Neural progenitor cell (in vitro differentiated cells): Measurements from ENCODE around the gene PPFIBP1. TPM values are rescaled to one million over a fixed set of nuclear protein-coding genes. Genes with fewer than 3 reads are reported as not detected.

Experiments used
- DNase-seq: peaks from one replicate; pipeline ENCODE4 v3.0.0-alpha.2; 2016; ENCODE audit warnings: low spot score
- H2AFZ ChIP-seq: fragments of 200-600 bp; sonication (generic); replicated peaks from 2 replicates; pipeline ENCODE4 v1.6.1; 2016; ENCODE audit warnings: antibody characterized with exemption
- H3F3A ChIP-seq: fragments of 200-600 bp; sonication (generic); 2 replicates; pipeline ENCODE4 v1.6.1; 2016; ENCODE audit warnings: antibody characterized with exemption, low read depth
- H3K27ac ChIP-seq: fragments of 200-600 bp; sonication (generic); 2 replicates; pipeline ENCODE4 v1.5.1; 2016; ENCODE audit warnings: mild to moderate bottlenecking
- H3K27me3 ChIP-seq: fragments of 200-600 bp; sonication (generic); 2 replicates; pipeline ENCODE4 v1.6.1; 2016; ENCODE audit warnings: mild to moderate bottlenecking, moderate library complexity
- H3K36me3 ChIP-seq: fragments of 200-600 bp; sonication (generic); 2 replicates; pipeline ENCODE4 v1.5.1; 2016
- H3K4me1 ChIP-seq: fragments of 200-600 bp; sonication (generic); 2 replicates; pipeline ENCODE4 v1.6.1; 2016; ENCODE audit warnings: mixed run types
- H3K4me2 ChIP-seq: fragments of 200-600 bp; sonication (generic); 2 replicates; pipeline ENCODE4 v1.6.1; 2016
- H3K4me3 ChIP-seq: fragments of 200-600 bp; sonication (generic); 2 replicates; pipeline ENCODE4 v1.5.1; 2016
- H3K79me2 ChIP-seq: fragments of 200-600 bp; sonication (generic); 2 replicates; pipeline ENCODE4 v1.6.1; 2016; ENCODE audit warnings: low read depth
- H3K9ac ChIP-seq: fragments of 200-600 bp; sonication (generic); 2 replicates; pipeline ENCODE4 v1.6.1; 2016
- H3K9me3 ChIP-seq: fragments of 200-600 bp; sonication (generic); 2 replicates; pipeline ENCODE4 v1.5.1; 2016; ENCODE audit warnings: low read depth
- H4K20me1 ChIP-seq: fragments of 200-600 bp; sonication (generic); 2 replicates; pipeline ENCODE4 v1.6.1; 2016; ENCODE audit warnings: low read depth
- H3K27ac Mint-ChIP-seq: 3 replicates; pipeline ENCODE4 v1.8.0; 2021; ENCODE audit warnings: mixed read lengths
- H3K27me3 Mint-ChIP-seq: 2 replicates; pipeline ENCODE4 v1.8.0; 2022; ENCODE audit warnings: low read depth, mild to moderate bottlenecking, inconsistent platforms, moderate library complexity, mixed read lengths; ENCODE audit not compliant: insufficient read depth
- H3K36me3 Mint-ChIP-seq: 3 replicates; pipeline ENCODE4 v1.8.0; 2021; ENCODE audit warnings: mixed read lengths
- H3K4me1 Mint-ChIP-seq: 3 replicates; pipeline ENCODE4 v1.8.0; 2021; ENCODE audit warnings: mixed read lengths
- H3K4me3 Mint-ChIP-seq: 3 replicates; pipeline ENCODE4 v1.8.0; 2021; ENCODE audit warnings: mild to moderate bottlenecking, moderate library complexity, mixed read lengths
- H3K9me3 Mint-ChIP-seq: 3 replicates; pipeline ENCODE4 v1.8.0; 2020; ENCODE audit warnings: mixed read lengths
- EZH2 ChIP-seq: fragments of 200-600 bp; sonication (generic); IDR thresholded peaks from 2 replicates; pipeline ENCODE4 v1.6.1; 2017; ENCODE audit warnings: antibody characterized with exemption, mild to moderate bottlenecking, moderate library complexity
- EZH2phosphoT487 ChIP-seq: fragments of 200-600 bp; sonication (generic); IDR thresholded peaks from 2 replicates; pipeline ENCODE4 v1.6.1; 2017; ENCODE audit warnings: antibody characterized with exemption
- total RNA-seq: library from RNA; depleted of rRNA; stranded (reverse); fragments of >200 nt; gene quantifications from 2 replicates; pipeline ENCODE4 v1.2.3, GENCODE V29; 2015; ENCODE audit warnings: low replicate concordance
- TF ChIP-seq, protein P1 (sequence below): fragments of 200-600 bp; sonication (generic); IDR thresholded peaks from 2 replicates; pipeline ENCODE4 v1.5.1; 2017; ENCODE audit warnings: antibody characterized with exemption, mild to moderate bottlenecking

Gene PPFIBP1
- total RNA-seq, 1 donor from 2014 or later, result 61.7 TPM

DNA sequence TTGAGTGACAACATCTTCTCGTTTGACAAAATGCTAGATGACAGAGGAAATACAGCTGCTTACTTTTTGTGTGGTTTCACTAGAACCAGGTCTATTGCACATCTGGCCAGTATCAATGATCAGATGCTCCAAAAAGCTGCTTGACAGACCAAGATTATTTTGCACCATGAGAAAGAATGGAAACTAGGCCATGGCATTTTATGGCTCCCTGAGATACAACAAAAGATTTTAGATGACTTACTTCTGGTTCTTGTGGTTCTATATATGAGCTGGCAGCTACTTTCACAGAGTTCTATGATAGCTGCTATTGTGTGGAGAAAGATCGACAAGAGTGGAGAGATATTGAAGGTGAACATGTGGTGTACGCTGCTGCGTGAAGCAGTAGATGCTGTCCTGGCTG is 25.9 kb upstream of the PPFIBP1 start:
- H3K4me2 ChIP-seq, result no peak overlapping the region
- H3F3A ChIP-seq, result no peaks in the 10 kb centered on the region
- Mint-ChIP-seq H3K27me3 (peaks cover 3% of the 10 kb centered on the region), H3K9me3 (no peaks in the 10 kb centered on the region), H3K4me1 (no peaks in the 10 kb centered on the region), H3K36me3 (no peaks in the 10 kb centered on the region), H3K27ac (no peak overlapping the region), H3K4me3 (no peak overlapping the region)
- H2AFZ ChIP-seq, result no peak overlapping the region
- no peak overlapping the region for H3K9ac ChIP-seq
- H3K79me2 ChIP-seq, result no peaks in the 10 kb centered on the region
- H3K36me3 ChIP-seq, result no peaks in the 10 kb centered on the region
- H4K20me1 ChIP-seq, result no peaks in the 10 kb centered on the region
- TF ChIP-seq EZH2phosphoT487, result no peak
- TF ChIP-seq, protein P1, sequence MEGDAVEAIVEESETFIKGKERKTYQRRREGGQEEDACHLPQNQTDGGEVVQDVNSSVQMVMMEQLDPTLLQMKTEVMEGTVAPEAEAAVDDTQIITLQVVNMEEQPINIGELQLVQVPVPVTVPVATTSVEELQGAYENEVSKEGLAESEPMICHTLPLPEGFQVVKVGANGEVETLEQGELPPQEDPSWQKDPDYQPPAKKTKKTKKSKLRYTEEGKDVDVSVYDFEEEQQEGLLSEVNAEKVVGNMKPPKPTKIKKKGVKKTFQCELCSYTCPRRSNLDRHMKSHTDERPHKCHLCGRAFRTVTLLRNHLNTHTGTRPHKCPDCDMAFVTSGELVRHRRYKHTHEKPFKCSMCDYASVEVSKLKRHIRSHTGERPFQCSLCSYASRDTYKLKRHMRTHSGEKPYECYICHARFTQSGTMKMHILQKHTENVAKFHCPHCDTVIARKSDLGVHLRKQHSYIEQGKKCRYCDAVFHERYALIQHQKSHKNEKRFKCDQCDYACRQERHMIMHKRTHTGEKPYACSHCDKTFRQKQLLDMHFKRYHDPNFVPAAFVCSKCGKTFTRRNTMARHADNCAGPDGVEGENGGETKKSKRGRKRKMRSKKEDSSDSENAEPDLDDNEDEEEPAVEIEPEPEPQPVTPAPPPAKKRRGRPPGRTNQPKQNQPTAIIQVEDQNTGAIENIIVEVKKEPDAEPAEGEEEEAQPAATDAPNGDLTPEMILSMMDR, result no peak
- TF ChIP-seq EZH2, result no peak
- H3K9me3 ChIP-seq, result no peaks in the 10 kb centered on the region
- no peak overlapping the region for H3K27ac ChIP-seq
- no peaks in the 10 kb centered on the region for H3K4me1 ChIP-seq
- H3K4me3 ChIP-seq, result no peak overlapping the region
- DNase-seq, result no peak
- H3K27me3 ChIP-seq, result no peaks in the 10 kb centered on the region

DNA sequence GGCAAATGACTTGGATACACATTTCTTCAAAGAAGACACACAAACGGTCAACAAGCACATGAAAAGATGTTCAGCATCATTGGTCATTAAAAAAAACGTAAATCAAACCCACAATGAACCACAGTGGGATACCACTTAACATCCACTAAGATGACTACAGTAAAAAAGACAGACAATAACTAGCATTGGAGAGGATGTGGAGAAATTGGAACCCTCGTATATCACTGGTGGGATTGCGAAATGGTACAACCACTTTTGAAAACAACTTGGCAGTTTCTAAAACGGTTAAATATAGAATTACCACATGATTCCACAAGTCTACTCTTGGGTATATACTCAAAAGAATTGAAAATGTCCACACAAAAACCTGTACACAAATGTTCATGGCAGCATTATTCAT is 25.2 kb upstream of the PPFIBP1 start:
- Histone ChIP-seq H3K9me3 (no peaks in the 10 kb centered on the region), H3K36me3 (no peaks in the 10 kb centered on the region), H4K20me1 (no peaks in the 10 kb centered on the region), H3F3A (no peaks in the 10 kb centered on the region), H3K27ac (no peak overlapping the region), H3K4me3 (no peak overlapping the region), H3K9ac (no peak overlapping the region), H3K4me1 (no peaks in the 10 kb centered on the region), H3K27me3 (no peaks in the 10 kb centered on the region), H3K79me2 (no peaks in the 10 kb centered on the region), H2AFZ (no peak overlapping the region), H3K4me2 (no peak overlapping the region)
- Mint-ChIP-seq H3K4me3 (no peak overlapping the region), H3K36me3 (no peaks in the 10 kb centered on the region), H3K27me3 (peaks cover 3% of the 10 kb centered on the region), H3K27ac (no peak overlapping the region), H3K4me1 (no peaks in the 10 kb centered on the region), H3K9me3 (no peaks in the 10 kb centered on the region)
- no peak for DNase-seq
- TF ChIP-seq EZH2phosphoT487, result no peak
- TF ChIP-seq, protein P1, result no peak
- no peak for TF ChIP-seq EZH2

DNA sequence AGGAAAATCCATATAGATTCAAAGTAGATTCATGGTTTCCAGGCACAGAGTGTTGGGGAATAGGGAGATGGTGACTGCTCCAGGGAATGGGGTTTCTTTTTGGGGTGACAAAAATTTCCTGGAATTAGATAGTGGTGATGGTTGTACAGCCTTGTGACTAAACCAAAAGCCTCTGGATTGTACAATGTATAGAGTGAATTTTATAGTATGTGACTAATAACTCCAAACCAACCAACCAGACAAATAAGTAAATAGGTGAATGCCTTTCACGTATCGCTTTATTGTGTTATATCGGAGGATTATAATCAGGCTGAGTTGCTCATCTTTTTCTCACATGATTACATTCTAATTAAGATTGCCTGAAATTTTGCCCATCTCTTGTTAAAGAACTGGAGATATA is 24.6 kb upstream of the PPFIBP1 start:
- H3K27ac Mint-ChIP-seq, result no peak overlapping the region
- H3K27me3 ChIP-seq, result no peaks in the 10 kb centered on the region
- H3K9me3 ChIP-seq, result no peaks in the 10 kb centered on the region
- TF ChIP-seq EZH2phosphoT487, result no peak
- TF ChIP-seq, protein P1, result no peak
- H3K4me1 Mint-ChIP-seq, result no peaks in the 10 kb centered on the region
- no peak overlapping the region for H3K4me2 ChIP-seq
- H2AFZ ChIP-seq, result no peak overlapping the region
- H3K27ac ChIP-seq, result no peak overlapping the region
- H3K4me3 ChIP-seq, result no peak overlapping the region
- no peaks in the 10 kb centered on the region for H3F3A ChIP-seq
- no peaks in the 10 kb centered on the region for H3K79me2 ChIP-seq
- H3K36me3 Mint-ChIP-seq, result no peaks in the 10 kb centered on the region
- H3K9ac ChIP-seq, result no peak overlapping the region
- H3K9me3 Mint-ChIP-seq, result no peaks in the 10 kb centered on the region
- no peaks in the 10 kb centered on the region for H4K20me1 ChIP-seq
- peaks cover 3% of the 10 kb centered on the region for H3K27me3 Mint-ChIP-seq
- H3K36me3 ChIP-seq, result no peaks in the 10 kb centered on the region
- no peaks in the 10 kb centered on the region for H3K4me1 ChIP-seq
- no peak overlapping the region for H3K4me3 Mint-ChIP-seq
- no peak for DNase-seq

DNA sequence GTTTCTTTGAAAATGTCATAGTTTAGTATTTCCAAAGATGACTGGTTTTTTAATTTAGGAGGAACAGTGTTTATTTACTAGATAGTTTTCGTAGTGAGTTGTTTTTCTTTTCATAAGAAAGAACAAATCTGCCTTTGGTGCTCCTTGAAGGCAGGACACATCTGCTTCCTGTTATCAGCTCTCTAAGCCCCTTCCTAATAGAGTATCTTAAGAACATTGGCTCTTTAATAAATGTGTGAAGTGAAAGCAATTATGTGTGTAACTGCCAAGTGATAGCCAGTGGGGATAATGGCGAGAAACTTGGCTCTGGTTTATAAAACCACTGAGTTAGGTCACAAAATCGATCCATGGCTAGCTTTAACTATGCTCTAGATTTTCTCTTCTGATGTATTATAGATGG is 23.5 kb upstream of the PPFIBP1 start:
- no peak for DNase-seq
- Mint-ChIP-seq H3K27me3 (no peaks in the 10 kb centered on the region), H3K4me1 (no peaks in the 10 kb centered on the region), H3K36me3 (no peaks in the 10 kb centered on the region), H3K9me3 (no peaks in the 10 kb centered on the region), H3K27ac (no peak overlapping the region), H3K4me3 (no peak overlapping the region)
- no peaks in the 10 kb centered on the region for H4K20me1 ChIP-seq
- no peaks in the 10 kb centered on the region for H3K9me3 ChIP-seq
- H3F3A ChIP-seq, result no peaks in the 10 kb centered on the region
- H3K4me2 ChIP-seq, result no peak overlapping the region
- no peaks in the 10 kb centered on the region for H3K4me1 ChIP-seq
- H3K79me2 ChIP-seq, result no peaks in the 10 kb centered on the region
- H3K27ac ChIP-seq, result no peak overlapping the region
- H3K4me3 ChIP-seq, result no peak overlapping the region
- no peak for TF ChIP-seq EZH2
- TF ChIP-seq, protein P1, result no peak
- TF ChIP-seq EZH2phosphoT487, result no peak
- H3K9ac ChIP-seq, result no peak overlapping the region
- H3K27me3 ChIP-seq, result no peaks in the 10 kb centered on the region
- H3K36me3 ChIP-seq, result no peaks in the 10 kb centered on the region
- no peak overlapping the region for H2AFZ ChIP-seq
